Activated naive CD4-positive, alpha-beta T cell treated with anti-CD3 and anti-CD28 coated beads for 36 hours (primary cell): ENCODE measurements around the gene PANK1. TPM values are rescaled to one million over a fixed set of nuclear protein-coding genes. Genes with fewer than 3 reads are reported as not detected.

ENCODE experiments used
- CTCF ChIA-PET: fragments of 350-600 bp; sonication (Branson Sonifier 250); formaldehyde crosslinking; loops from one replicate; lab custom pipeline; 2021; ENCODE audit warnings: antibody characterized with exemption; lab: Charles Lee
- DNase-seq: peaks from one replicate; pipeline ENCODE4 v3.0.0-alpha.2; 2020
- H3K27ac Mint-ChIP-seq: one replicate; pipeline ENCODE4 v1.8.0; 2021; ENCODE audit warnings: mild to moderate bottlenecking, mixed read lengths
- H3K27me3 Mint-ChIP-seq: one replicate; pipeline ENCODE4 v1.8.0; 2021; ENCODE audit warnings: low read depth, mixed read lengths
- H3K36me3 Mint-ChIP-seq: one replicate; pipeline ENCODE4 v1.8.0; 2021; ENCODE audit warnings: low read depth, mixed read lengths
- H3K4me1 Mint-ChIP-seq: one replicate; pipeline ENCODE4 v1.8.0; 2021; ENCODE audit warnings: low read depth, mixed read lengths
- H3K4me3 Mint-ChIP-seq: one replicate; pipeline ENCODE4 v1.8.0; 2021; ENCODE audit warnings: mild to moderate bottlenecking, moderate library complexity, mixed read lengths
- H3K9me3 Mint-ChIP-seq: one replicate; pipeline ENCODE4 v1.8.0; 2021; ENCODE audit warnings: mixed read lengths
- intact Hi-C: fragments of 100-400 bp; cut with micrococcal nuclease; formaldehyde crosslinking; loops from one replicate; pipeline ENCODE4 v1.15.1; 2023
- microRNA-seq: library from miRNA; unstranded; fragments of <30 nt; microRNA quantifications from one replicate; pipeline ENCODE4 v1.2.0, GENCODE V29; 2022; ENCODE audit warnings: borderline microRNAs expressed, borderline replicate concordance
- total RNA-seq, 2 experiments: library from RNA; stranded (reverse); gene quantifications; one replicate each; pipeline ENCODE4 v1.2.3, GENCODE V29; 2021

PANK1 gene
- total RNA-seq, 2 experiments from 2014 or later = 1.6 to 2.2 TPM

DNA sequence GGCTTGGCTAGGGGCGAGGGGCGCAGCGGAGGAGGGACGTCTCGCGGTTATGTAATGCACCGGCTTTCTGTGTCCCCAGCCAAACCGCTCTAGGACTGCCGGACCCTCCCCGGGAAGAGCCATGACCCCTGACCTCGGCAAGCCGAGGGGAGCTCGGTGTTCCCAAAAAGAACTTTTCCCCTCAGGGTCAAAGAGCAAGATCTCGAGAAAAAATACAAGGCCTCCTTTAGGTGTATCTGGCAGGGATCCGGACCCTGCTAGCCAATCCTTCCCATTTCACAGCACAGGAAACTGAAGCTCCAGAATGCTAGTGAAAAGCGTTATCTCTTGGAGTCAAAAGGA lies 109.1 kb downstream of the PANK1 start:
- CTCF ChIA-PET = no interaction called here

GRCh38 chr10:89535171-89536012 lies 109.7 kb downstream of the PANK1 start, which contains the start of gene SLC16A12:
Gene SLC16A12 (minus strand): TSS chr10:89535594. CDS start chr10:89462578, 73,016 bp downstream.
- no peak for DNase-seq
- Mint-ChIP-seq H3K36me3 (no peaks in the 10 kb centered on the region), H3K4me1 (peaks cover 8% of the 10 kb centered on the region), H3K9me3 (no peaks in the 10 kb centered on the region), H3K27ac (no peak within 1 kb of the TSS), H3K27me3 (peaks cover 56% of the 10 kb centered on the region), H3K4me3 (peak within 1 kb of the TSS; percentile 25)
- intact Hi-C loops = no loop called here
- CTCF ChIA-PET = interaction anchor here (0.6 kb wide), 1 partner anchor 83 kb away, joined by 3 read pairs; no protein-coding TSS in a partner anchor

More for the DNA sequence above, 109.1 kb downstream of the PANK1 start:
- Mint-ChIP-seq H3K9me3 (no peaks in the 10 kb centered on the region), H3K4me1 (peaks cover 8% of the 10 kb centered on the region), H3K27ac (no peak overlapping the region), H3K27me3 (peaks cover 55% of the 10 kb centered on the region), H3K4me3 (no peak overlapping the region), H3K36me3 (no peaks in the 10 kb centered on the region)
- no peak for DNase-seq
- intact Hi-C loops = no loop called here

DNA sequence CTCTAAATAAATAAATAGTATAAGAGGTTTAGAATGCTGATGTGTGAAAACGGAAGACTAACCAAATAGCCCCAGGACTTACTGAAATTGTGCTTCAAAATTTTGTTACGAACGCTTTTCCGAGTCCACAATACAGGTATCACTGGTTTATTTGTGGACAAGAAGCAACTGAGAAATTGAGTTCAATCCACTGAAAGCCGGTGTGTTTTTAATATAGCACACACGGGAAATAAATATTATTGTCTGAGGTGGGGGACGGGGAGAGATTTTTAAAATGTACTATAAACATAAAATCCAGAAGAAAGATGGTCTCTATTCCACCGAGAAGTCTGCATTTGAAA lies 110.2 kb downstream of the PANK1 start:
- no peaks in the 10 kb centered on the region for H3K36me3 Mint-ChIP-seq
- no peaks in the 10 kb centered on the region for H3K9me3 Mint-ChIP-seq
- peaks cover 54% of the 10 kb centered on the region for H3K27me3 Mint-ChIP-seq
- peaks cover 8% of the 10 kb centered on the region for H3K4me1 Mint-ChIP-seq
- CTCF ChIA-PET = interaction anchor here (0.6 kb wide), 1 partner anchor 83 kb away, joined by 3 read pairs; no protein-coding TSS in a partner anchor
- no peak for DNase-seq
- no peak overlapping the region for H3K27ac Mint-ChIP-seq
- intact Hi-C loops = no loop called here
- H3K4me3 Mint-ChIP-seq = peak overlapping the region; percentile 25

Small RNAs within 50 kb of the gene (microRNA-seq; reads per million reads assigned to microRNA genes)
- gene MIR107 = 234 reads per million, percentile 70 among the genes with 10 or more reads in this experiment

Other genes with a start within 250 kb of the PANK1 start
- 1 to 10 TPM; 7.0 to 7.2 TPM for gene IFIT5, start 230.7 kb downstream of the PANK1 start, total RNA-seq
- not detected for gene SLC16A12, start 109.6 kb downstream of the PANK1 start, total RNA-seq
- 10 to 100 TPM; 67.2 to 70.3 TPM for gene KIF20B, start 56.3 kb upstream of the PANK1 start, total RNA-seq